ENCODE measurements around the gene MAPK8IP2.
"Not testable (repeated sequence)": the region's sequence is repeated elsewhere in the genome, so short reads cannot be mapped to it uniquely, and the experiment has no call there.

The MAPK8IP2 gene

DNA sequence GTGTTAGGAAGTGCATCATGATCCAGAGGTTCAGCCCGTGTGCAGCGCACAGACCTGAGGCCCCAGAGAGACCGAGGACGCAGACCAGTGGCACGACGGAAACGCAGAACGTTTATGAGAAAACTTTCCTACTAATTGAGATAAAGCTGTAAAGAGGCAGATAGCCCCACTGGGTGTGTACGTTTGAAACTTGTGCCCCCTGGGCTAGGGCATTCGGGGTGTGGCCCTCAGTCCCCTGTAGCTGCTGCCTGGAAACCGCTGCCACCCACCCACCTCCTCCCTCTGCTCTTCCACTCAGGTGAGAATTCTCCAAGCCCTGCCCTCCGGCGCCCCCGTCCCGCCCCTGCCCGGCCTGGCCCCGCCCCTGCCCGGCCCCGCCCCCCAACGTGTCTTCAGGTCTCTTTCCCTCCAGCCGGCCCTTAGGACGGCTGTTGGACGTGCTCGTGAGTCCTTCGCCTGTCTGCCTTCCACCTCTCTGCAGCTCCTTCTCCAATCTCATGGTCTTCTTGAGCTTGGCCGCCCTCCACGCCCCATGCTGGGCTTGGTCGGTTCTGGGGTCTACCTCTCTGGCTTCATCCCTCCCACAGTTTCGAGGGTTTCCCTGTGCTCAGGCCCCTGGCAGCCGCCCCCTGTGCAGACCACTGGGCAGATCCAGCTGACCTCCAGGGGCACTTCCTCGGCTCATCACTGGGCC lies 12.1 kb downstream of the MAPK8IP2 start:
- DNase-seq (ENCODE audit: low read depth in 2 of 2, low spot score in 1 of 2), result no peak

DNA sequence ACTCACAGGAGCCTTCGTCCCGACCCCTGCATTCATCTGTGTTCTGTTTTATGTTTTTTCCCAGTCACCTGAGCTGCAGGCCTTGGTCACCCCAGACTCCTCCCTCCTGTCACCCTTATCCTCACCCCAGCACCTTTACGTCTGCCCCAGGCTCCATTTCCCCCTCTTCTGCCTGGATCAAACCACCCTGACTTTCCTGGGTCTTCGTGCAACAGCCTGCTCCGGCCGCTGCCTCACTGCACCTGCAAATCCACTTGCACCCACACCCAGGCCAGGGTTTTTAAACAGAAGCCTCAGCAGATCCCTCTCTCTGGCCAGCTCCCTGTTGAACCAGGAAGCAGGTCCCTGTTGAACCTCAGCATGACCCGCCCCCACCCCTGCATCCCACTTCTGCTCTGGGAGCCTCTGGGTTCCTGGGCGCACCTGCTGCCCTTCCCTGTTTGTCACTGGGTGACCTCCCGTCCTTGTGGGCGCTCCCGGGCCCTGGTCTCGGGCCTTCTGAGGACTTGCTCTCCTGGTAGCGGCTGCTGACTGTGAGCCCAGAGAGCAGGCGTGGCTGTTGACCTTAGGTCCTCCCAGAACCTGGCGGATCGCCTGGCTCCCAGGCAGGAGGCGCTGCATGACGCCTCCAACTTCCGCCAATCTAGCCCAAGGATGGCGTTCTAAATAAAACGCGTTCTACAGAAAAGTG lies 12.8 kb downstream of the MAPK8IP2 start:
- DNase-seq (ENCODE audit: low read depth in 2 of 2, low spot score in 1 of 2), result no peak

DNA sequence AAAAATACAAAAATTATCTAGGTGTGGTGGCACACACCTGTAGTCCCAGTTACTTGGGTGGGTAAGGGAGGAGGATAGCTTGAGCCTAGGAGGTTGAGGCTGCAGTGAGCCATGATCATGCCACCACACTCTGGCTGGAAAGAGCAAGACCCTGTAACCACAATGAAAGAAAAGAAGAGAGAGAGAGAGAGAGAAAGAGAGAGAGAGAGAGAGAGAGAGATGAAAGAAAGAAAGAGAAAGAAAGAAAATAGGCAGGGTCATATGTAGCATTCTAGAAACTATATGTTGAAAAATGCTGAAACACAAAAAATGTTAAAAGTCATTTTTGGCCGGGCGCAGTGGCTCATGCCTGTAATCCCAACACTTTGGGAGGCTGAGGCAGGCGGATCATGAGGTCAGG lies 13.7 kb downstream of the MAPK8IP2 start:
- DNase-seq (ENCODE audit: low read depth in 2 of 2, low spot score in 1 of 2), result not testable (repeated sequence)

DNA sequence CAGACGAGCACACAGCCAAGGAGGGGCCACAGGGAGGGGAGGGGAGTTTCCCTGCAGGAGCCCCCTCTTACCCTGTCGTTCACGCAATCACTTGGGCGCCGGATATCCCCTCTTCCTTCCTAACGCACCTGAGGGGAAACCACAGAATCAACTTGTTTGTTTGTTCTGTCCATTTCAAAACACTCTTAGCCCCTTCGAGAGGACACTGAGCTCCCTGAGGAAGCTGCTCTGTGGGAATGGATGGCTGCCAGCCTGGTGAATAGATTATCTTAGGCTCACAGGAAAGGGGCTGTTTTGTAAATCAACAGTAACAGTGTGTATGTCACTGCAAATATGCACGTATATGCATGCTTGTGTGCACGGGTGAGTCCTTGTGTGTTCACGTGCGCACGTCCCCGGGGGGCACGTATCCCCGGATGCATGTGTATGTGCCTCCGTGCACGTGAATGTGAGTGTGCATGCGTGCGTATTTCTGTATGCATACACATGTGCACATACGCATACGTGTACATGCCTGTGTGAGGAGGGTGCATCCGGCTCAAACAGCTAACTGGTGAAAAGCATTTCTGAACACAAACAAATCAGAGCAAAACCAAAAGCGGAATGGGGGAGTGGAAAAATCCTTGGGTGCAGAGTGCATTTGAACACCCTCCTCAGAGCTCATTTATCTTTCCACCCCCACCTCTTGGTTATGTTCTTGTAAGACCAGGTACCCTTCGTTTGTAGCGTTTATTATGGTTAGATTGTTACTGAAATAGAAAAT lies 20.2 kb downstream of the MAPK8IP2 start:
- peak; percentile 70 to 81 for DNase-seq (ENCODE audit: low read depth in 2 of 2, low spot score in 1 of 2)

DNA sequence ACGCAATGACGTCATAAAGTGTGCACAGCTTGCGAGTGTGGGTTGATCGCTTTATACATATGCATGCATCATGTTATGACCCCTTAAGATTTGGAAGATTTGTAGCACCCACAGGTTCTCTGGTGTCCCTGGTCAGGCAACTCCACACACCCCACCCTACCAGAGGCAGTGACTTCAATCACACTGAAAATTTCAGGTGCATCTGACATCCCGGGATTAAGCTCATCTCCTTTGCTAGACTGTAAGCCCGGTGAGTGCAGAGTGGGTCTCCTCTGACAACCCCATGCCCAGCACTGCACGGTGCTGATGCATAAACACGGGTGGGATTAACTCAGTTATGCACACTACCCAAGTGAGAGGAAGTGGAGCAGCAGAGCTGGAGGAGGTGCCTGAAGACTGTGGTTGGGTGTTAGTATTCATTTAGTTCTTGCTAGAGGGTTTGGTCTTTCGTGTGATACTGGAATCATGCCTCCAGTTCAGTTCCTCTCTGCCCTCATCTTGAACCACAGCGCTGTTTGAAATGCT lies 20.8 kb downstream of the MAPK8IP2 start:
- no peak for DNase-seq (ENCODE audit: low read depth in 2 of 2, low spot score in 1 of 2)

DNA sequence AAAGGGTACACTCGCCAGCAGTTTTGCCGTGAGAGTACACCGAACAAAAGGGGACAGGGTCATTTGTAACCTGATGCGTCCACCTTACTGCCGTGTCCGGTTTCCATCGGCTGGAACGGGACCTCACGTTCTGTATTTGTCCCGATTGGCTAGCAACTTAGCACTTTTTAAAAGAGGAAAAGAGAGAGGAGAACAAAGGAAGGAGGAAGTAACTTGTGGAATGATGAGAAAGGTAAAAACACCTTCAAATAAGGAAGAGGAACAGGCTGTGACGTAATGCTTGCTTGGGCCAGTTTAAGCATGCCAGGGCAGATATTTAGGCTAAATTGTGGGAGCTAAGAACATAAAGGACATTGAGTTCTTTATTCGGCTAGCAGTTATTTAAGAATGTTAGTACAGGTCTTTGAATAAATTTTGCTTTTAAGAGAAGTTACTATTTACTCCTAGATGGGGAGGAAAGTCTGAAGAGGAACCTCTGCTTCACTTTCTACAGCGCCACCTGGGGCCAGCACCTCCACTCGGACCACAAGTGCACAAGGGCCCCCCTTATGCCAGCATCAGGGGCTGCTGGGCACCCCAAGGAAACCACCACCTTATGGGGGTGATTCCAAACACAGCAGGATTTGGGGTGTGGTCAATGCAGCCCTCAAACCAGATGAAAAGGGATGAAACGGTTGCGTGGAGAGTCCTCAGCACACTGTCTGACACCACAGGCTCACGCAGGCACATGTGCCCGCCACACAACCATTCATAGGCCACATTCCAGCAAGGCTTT lies 21.5 kb downstream of the MAPK8IP2 start:
- no peak for DNase-seq (ENCODE audit: low read depth in 2 of 2, low spot score in 1 of 2)

DNA sequence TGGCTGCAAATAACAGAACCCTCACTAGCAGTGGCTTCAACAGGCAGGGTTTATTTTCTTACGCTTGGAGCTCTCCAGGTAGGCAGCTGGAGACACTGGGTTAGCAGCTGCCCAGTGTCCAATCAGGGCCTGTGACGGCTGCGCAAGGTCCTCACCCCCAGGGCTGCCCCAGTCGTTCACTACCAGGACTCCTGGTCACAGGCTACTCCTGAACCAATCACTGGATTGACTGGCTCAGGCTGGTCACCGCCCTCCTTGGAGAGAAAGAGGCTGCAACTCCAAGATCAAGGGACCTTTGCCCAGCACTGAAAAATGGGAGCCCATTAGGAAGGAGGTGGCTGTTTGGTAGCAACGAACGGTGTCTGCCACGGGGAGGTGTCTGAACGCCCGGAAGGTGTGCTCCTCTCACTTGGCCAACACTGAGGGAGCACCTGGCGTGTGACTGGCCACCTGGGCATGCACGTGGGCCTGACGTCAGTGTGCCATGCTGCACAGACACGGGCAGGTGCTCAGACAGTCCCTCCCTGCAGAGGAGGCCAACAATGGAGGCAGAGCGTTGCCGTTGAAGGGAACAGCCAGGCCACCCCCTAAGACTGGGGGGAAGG lies 22.2 kb downstream of the MAPK8IP2 start:
- no peak for DNase-seq (ENCODE audit: low read depth in 2 of 2, low spot score in 1 of 2)

DNA sequence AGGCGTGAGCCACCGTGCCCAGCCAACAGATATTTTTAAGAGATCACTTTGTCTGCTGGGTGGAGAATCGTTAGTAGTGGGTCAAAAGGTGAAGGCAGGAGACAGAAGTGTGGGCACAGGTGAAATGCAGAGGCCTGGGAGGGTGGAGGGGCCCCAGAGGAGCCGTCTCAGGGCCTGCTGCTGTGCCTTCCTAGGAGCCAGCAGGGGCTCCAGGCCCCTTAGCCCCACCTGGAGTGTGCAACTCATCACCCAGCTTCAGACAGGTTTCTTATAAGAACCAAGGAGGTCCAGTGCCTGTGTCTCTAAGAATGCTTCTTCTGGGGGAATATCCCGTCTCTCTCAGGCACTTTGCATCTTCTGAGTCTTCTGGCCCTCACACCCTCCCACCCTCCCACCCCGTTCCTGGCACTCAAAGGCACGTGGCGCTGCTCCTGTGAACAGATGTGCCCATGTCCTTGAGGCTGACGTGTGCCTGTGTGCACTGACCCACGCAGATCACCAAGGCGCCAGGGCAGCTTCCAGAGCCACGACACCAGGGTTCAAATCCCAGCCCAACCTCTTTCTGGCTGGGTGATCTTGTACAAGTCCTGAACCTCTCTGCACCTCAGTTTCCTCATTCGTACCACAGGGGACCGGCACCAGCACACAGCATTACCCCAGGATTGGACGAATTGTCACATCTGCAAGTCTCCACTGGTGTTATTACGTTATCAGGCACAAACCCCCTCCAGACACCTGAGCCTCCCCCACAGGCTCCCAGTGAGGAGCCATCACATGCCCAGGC lies 23.9 kb downstream of the MAPK8IP2 start:
- no peak for DNase-seq (ENCODE audit: low read depth in 2 of 2, low spot score in 1 of 2)

DNA sequence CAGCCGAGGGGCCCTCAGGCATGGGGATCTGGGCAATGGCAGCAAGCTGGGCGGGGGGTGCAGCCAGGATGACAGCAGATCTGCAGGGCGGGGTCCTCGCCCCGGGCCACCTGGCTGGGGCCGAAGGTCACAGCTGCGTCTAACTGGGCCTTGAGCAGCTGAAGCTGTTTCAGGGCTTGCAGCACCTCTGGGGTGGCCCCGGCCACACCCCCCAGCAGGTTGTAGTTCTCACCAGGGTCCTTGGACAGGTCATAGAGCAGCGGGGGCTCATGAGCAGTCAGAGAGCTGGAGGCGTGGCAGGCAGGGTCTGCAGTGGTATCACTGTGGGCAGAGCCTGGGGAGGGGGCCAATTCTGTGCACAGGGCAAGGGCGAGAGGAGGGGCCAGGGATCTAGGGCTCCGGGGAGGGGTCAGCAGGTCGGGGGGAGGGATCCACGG lies 24.6 kb downstream of the MAPK8IP2 start:
- DNase-seq (ENCODE audit: low read depth in 2 of 2, low spot score in 1 of 2), result no peak

DNA sequence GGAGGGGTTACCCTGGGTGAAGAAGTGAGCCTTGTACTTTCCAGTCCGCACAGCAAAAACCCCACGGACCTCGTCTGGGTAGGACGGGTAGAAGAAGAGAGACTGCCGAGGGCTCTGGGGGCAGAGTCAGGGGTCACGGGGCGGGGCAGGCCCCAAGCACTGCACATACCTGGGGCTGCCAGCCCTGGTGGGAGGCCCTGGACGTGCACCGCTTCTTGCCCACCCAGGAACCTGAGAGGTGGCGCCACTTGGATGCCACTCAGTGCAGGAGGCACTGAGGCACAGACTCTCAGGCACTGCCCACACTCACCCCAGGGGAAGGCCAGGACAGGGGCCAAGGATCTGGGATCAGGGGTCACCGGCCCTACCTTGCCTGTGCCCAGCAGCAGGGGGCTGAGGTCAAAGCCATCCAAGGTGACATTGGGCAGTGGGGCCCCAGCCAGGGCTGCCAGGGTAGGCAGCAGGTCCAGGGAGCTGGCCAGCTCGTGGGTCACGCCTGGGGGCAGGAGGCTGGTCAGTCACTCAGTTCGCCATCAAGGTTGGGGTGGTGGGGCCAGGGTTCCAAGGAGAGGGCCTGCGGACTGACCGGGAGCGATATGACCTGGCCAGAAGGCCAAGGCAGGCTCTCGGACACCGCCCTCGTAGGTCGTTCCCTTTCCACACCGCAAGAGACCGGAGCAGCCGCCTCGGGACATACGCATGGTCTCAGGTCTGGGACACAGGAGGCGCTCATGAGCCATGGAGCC lies 25.1 kb downstream of the MAPK8IP2 start:
- no peak for DNase-seq (ENCODE audit: low read depth in 2 of 2, low spot score in 1 of 2)

DNA sequence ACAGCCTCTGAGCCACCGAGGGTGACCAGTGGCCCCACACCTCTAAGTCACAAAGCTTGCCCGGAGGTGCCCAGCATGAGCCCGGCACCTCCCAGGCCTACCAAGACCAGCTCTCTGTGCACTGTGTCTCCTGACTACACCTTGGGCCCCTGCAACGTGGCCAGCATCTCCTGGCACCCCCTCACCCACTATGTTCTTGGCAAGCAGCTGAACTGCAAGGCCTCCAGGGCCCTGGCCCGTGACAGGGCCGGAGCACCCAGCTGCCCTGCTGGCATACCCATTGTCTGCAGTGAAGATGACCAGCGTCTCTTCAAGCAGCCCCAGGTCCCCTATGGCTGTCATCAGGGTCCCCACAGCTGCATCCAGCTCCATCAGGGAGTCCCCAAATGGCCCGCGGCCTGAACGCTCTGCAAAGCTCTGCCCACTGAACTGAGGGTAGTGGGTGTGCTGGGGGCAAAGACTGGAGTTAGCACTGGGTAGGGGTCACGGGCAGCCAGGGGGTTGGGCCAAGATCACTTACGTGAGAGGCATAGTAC lies 25.8 kb downstream of the MAPK8IP2 start:
- DNase-seq (ENCODE audit: low read depth in 2 of 2, low spot score in 1 of 2), result no peak

DNA sequence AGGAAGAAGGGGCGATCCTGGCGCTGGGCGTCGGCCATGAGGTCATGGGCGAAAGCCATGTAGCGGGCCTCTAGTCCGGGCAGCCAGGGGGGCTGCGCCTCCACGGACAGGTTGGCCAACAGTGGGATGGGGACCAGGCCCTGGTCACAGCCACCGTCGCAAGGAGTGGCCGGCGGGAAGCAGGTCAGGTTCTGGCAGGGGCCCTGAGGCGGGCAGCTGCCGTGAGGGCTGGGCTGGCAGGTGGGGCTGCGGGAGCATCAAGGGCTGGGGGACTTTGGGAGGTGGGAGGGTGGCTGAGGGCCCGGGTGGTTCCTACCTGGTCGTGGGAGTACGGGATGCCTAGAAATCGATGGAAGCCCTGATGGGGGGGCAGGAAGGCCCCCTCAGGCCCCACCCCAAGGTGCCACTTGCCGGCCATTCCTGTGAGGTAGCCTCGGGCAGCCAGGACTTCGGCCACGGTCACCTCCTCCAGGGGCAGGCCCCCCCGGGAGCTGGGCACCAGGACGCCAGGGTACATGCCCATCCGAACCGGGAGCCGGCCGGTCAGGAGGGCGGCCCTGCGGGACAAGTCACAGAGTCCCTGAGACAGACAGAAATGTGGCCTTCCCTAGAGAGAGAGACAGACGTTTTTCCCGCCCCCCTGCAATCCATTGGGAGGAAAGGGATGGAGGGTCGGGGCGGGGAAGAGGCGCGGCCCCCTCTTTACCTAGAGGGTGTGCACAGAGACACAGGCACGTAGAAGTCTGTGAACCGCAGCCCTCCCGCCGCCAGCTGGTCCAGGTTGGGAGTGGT lies 26.5 kb downstream of the MAPK8IP2 start:
- DNase-seq (ENCODE audit: low read depth in 2 of 2, low spot score in 1 of 2), result no peak

DNA sequence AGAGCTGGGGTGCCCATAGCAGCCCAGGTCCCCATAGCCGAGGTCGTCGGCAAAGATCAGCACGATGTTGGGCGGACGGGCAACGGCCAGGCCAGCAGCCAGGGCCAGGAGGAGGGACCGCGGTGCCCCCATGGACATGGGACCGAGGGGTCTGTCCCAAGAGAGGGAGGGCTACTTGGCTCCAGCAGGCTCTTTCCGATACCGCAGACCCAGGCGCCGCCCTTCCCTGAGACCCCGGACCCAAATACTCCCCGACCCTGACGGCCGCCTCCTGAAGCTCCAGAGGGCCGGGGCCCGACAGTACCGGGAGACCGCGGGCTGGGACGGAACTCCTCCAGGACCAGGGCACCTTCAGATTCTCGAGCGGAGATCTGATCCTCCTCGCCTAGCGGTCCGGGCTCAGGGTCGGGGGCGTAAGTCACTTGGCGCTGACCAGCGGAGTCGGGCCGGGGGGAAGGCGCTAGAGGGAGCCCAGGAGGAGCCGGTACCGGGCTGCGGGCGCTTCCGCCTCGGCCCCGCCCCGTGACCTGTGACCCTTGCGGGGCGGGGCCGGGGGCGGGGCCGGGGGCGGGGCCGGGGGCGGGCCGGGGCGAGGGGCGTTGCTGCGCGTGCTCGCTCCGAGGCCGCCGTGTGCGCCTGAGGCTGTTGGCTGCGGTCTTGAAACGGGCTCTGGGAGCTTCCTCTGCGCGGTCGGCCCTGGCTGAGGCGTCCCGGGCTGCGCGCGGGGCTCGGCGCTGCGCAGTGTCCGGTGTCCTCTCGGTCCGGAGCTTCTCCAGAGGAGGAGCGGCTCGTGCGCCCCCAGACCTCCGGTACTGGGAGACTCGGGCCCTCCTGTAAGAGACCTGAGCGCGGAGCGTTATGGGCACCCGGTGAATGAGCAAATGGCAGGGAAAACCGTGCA lies 27.3 kb downstream of the MAPK8IP2 start, which contains the start of gene ARSA:
TSS of gene ARSA (minus strand) at position 511 of the 901 bp plus-strand sequence. CDS start at position 138, 373 bp downstream.
- peak; percentile 34 to 36 for DNase-seq (ENCODE audit: low read depth in 2 of 2, low spot score in 1 of 2)

DNA sequence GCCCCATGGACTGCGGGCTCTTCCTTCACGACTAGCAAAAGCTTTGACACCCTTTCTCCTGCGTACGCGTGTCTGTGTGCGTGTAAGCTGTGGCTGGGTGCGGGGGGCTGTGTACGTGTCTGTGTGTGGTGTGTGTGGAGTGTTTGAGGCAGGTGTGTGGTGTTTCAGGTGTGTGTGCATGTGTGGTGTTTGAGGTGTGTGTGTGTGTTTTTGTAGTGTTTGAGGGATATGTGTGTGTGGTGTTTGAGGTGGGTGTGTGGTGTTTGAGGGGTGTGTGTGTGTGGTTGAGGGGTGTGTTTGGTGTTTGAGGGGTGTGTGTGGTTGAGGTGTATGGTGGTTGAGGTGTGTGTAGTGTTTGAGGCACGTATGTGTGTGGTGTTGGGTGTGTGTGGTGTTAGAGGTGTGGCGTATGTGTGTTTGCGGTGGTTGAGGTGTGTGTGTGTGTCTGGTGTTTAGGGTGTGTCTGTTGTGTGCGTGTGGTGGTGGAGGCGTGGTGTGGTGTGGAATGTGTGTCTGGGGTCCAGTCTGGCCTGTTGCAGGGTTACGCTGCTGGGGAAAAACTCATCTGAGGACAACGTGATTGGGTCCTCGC lies 28.0 kb downstream of the MAPK8IP2 start:
- no peak for DNase-seq (ENCODE audit: low read depth in 2 of 2, low spot score in 1 of 2)

DNA sequence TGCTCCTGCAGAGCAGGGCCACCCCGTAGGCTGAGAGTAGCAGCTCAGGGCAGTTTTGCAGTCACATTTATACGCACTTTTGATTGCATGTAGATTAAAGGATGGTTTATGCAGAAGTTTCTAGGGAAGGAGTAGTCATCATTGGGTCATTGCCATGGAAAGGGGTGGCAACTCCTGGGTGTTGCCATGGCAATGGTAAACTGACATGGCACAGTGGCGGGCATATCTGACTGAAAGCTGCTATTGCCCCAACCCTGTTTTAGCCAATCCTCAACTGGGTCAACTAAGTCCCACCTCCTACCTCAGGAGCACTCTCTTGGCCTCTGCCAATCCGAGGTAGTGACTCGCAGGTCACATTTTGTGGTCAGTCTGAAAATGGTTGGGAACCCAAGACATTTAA lies 29.8 kb downstream of the MAPK8IP2 start:
- no peak for DNase-seq (ENCODE audit: low read depth in 2 of 2, low spot score in 1 of 2)

DNA sequence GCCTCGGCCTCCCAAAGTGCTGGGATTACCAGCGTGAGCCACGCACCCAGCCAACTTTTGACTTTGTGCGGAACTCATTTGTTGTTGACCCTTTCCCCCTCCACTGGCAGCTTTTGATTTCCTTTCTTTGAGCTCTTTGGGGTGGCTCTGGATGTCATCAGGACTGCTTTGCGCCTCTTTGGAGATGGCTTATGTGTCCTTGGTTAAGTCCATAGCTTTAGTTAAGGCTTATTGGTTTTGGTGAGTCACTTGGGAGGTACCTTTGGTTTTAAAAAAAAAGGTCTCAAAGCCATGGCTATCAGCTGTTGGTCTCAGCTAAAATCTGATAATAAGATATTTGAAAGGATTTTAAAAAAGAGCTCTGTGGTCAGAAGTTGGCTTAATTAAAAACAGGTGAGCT lies 32.5 kb downstream of the MAPK8IP2 start:
- DNase-seq (ENCODE audit: low read depth in 2 of 2, low spot score in 1 of 2), result no peak

DNA sequence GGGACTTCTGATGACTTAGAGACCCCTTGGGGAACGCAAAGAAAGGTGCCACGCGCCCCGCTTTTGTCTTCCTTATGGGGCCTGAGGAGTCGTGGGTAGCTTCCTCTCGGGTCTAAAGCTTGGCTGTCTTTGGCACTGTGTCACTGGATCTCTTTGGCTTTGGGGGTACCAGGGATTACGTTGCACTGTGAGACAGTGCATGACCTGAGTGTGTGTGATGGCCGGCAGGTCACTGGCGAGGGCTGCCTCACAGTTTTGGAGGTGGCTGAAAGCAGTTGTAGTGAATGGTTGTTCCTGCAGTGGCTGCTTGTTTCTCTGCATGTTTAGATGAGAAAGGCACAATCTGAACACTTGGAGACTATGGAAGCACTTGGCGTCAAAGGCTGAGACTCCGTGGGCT lies 33.2 kb downstream of the MAPK8IP2 start:
- DNase-seq (ENCODE audit: low read depth in 2 of 2, low spot score in 1 of 2), result no peak

Data from stimulated activated CD8-positive, alpha-beta memory T cell treated with anti-CD3 and anti-CD28 coated beads, Interleukin-4, amount 100 ng/mL, for 4 hours (primary cell).